CD8-positive, alpha-beta memory T cell (primary cell): Measurements from ENCODE around the gene MT1HL1. TPM values are rescaled to one million over a fixed set of nuclear protein-coding genes. Genes with fewer than 3 reads are reported as not detected.

Experiments
- CTCF ChIA-PET: fragments of 350-600 bp; sonication (Branson Sonifier 250); formaldehyde crosslinking; loops from one replicate; lab custom pipeline; 2021; ENCODE audit warnings: antibody characterized with exemption; lab: Charles Lee
- POLR2A ChIA-PET: fragments of 350-600 bp; sonication (Branson Sonifier 250); formaldehyde crosslinking; loops from one replicate; lab custom pipeline; 2021; ENCODE audit warnings: antibody characterized with exemption; lab: Charles Lee
- DNase-seq, 5 donors: peaks; one replicate each; pipeline versions ENCODE4 v3.0.0 to v3.0.0-alpha.2; 2020 to 2022; ENCODE audit warnings: mixed read lengths in 1 of 5
- H3K27ac ChIP-seq: one replicate; pipeline ENCODE4 v1.7.0; 2013; ENCODE audit warnings: low read depth, mild to moderate bottlenecking, low read length, moderate library complexity
- H3K27me3 ChIP-seq: 2 replicates; pipeline ENCODE4 v1.7.0; 2013; ENCODE audit warnings: low read length, mild to moderate bottlenecking; ENCODE audit not compliant: insufficient read depth, poor library complexity, severe bottlenecking
- H3K36me3 ChIP-seq: 2 replicates; pipeline ENCODE4 v1.7.0; 2013; ENCODE audit warnings: mild to moderate bottlenecking, low read length, moderate library complexity; ENCODE audit not compliant: insufficient read depth
- H3K4me1 ChIP-seq: 2 replicates; pipeline ENCODE4 v1.7.0; 2013; ENCODE audit warnings: mild to moderate bottlenecking, low read length, moderate library complexity; ENCODE audit not compliant: insufficient read depth
- H3K4me3 ChIP-seq: 2 replicates; pipeline ENCODE4 v1.7.0; 2013; ENCODE audit warnings: mild to moderate bottlenecking, low read length
- H3K9me3 ChIP-seq: 2 replicates; pipeline ENCODE4 v1.7.0; 2013; ENCODE audit warnings: mild to moderate bottlenecking, low read length
- H3K27ac Mint-ChIP-seq, 8 donors: one replicate each; pipeline ENCODE4 v1.8.0; 2020 to 2021; ENCODE audit warnings: mixed read lengths in 8 of 8, mild to moderate bottlenecking in 6 of 8, inconsistent platforms in 3 of 8, moderate library complexity in 3 of 8
- H3K27me3 Mint-ChIP-seq, 2 donors: one replicate each; pipeline ENCODE4 v1.8.0; 2020 to 2021; ENCODE audit warnings: mixed read lengths in 2 of 2, mild to moderate bottlenecking in 1 of 2, moderate library complexity in 1 of 2
- H3K36me3 Mint-ChIP-seq, 3 donors: one replicate each; pipeline ENCODE4 v1.8.0; 2020 to 2021; ENCODE audit warnings: mixed read lengths in 3 of 3, inconsistent platforms in 1 of 3, mild to moderate bottlenecking in 1 of 3
- H3K4me1 Mint-ChIP-seq, 3 donors: one replicate each; pipeline ENCODE4 v1.8.0; 2020 to 2021; ENCODE audit warnings: mixed read lengths in 3 of 3, inconsistent platforms in 1 of 3, mild to moderate bottlenecking in 1 of 3
- H3K4me3 Mint-ChIP-seq, 7 donors: one replicate each; pipeline ENCODE4 v1.8.0; 2020 to 2021; ENCODE audit warnings: mixed read lengths in 7 of 7, mild to moderate bottlenecking in 6 of 7, moderate library complexity in 4 of 7, inconsistent platforms in 2 of 7
- H3K9me3 Mint-ChIP-seq, 5 donors: one replicate each; pipeline ENCODE4 v1.8.0; 2020 to 2022; ENCODE audit warnings: mixed read lengths in 5 of 5, mild to moderate bottlenecking in 3 of 5, moderate library complexity in 2 of 5, inconsistent platforms in 1 of 5
- polyA plus RNA-seq: library from polyadenylated mRNA; unstranded; fragments of 300-500 nt; fragmentation: Illumina TruSeq; gene quantifications from one replicate; pipeline ENCODE4 v1.2.3, GENCODE V29; 2021
- total RNA-seq, 2 experiments: library from RNA; stranded (reverse); gene quantifications; one replicate each; pipeline ENCODE4 v1.2.3, GENCODE V29; 2021

MT1HL1 gene
- total and polyA plus RNA-seq, 3 experiments from 2014 or later = not detected

GRCh38 chr1:237042526-237042891 is 38.3 kb upstream of the MT1HL1 start:
- Histone ChIP-seq H3K36me3 (no peaks in the 10 kb centered on the region), H3K27me3 (peaks cover 6% of the 10 kb centered on the region), H3K4me3 (no peak overlapping the region), H3K4me1 (no peaks in the 10 kb centered on the region), H3K27ac (no peak overlapping the region), H3K9me3 (no peaks in the 10 kb centered on the region)
- Mint-ChIP-seq H3K4me3 (peak overlapping the region in 1 of 7 donors; percentile 45), H3K4me1 (peaks cover 7 to 22% (median 19%) of the 10 kb centered on the region in 3 donors), H3K9me3 (peaks cover 0 to 2% (median 0%) of the 10 kb centered on the region in 5 donors), H3K27ac (no peak overlapping the region), H3K27me3 (peaks cover 20 to 51% of the 10 kb centered on the region in 2 donors), H3K36me3 (no peaks in the 10 kb centered on the region)
- no peak for DNase-seq
- ChIA-PET CTCF (no interaction called here), POLR2A (no interaction called here)

GRCh38 chr1:237041795-237042525 is 37.7 kb upstream of the MT1HL1 start, which contains the start of gene RYR2:
Gene RYR2, plus strand, starts transcription at chr1:237042184. Its CDS starts 338 bp downstream, at chr1:237042522.
- Mint-ChIP-seq H3K4me1 (peaks cover 7 to 22% (median 19%) of the 10 kb centered on the region in 3 donors), H3K27me3 (peaks cover 20 to 51% of the 10 kb centered on the region in 2 donors), H3K4me3 (peak within 1 kb of the TSS in 6 of 7 donors; percentile 4 to 59 (median 34)), H3K27ac (peak within 1 kb of the TSS in 1 of 8 donors; percentile 20), H3K36me3 (no peaks in the 10 kb centered on the region), H3K9me3 (peaks cover 0 to 2% (median 0%) of the 10 kb centered on the region in 5 donors)
- Histone ChIP-seq H3K4me1 (no peaks in the 10 kb centered on the region), H3K9me3 (no peaks in the 10 kb centered on the region), H3K36me3 (no peaks in the 10 kb centered on the region), H3K27ac (no peak within 1 kb of the TSS), H3K4me3 (no peak within 1 kb of the TSS), H3K27me3 (peaks cover 6% of the 10 kb centered on the region)
- no peak for DNase-seq
- ChIA-PET POLR2A (no interaction called here), CTCF (no interaction called here)

- Mint-ChIP-seq H3K4me1 (peaks cover 7 to 22% (median 19%) of the 10 kb centered on the region in 3 donors), H3K9me3 (peaks cover 0 to 2% (median 0%) of the 10 kb centered on the region in 5 donors), H3K4me3 (peak overlapping the region in 5 of 7 donors; percentile 4 to 55 (median 24)), H3K27me3 (peaks cover 20 to 51% of the 10 kb centered on the region in 2 donors), H3K36me3 (no peaks in the 10 kb centered on the region), H3K27ac (peak overlapping the region in 1 of 8 donors; percentile 20)
- Histone ChIP-seq H3K9me3 (no peaks in the 10 kb centered on the region), H3K36me3 (no peaks in the 10 kb centered on the region), H3K27ac (no peak overlapping the region), H3K27me3 (peaks cover 6% of the 10 kb centered on the region), H3K4me1 (no peaks in the 10 kb centered on the region), H3K4me3 (no peak overlapping the region)
- no peak for DNase-seq
- POLR2A ChIA-PET = no interaction called here
- CTCF ChIA-PET = no interaction called here
Observed at GRCh38 chr1:237041461-237041794, 37.2 kb upstream of the MT1HL1 start.

GRCh38 chr1:237040823-237041222 is 36.6 kb upstream of the MT1HL1 start:
- no peaks in the 10 kb centered on the region for H3K9me3 ChIP-seq
- ChIA-PET POLR2A (no interaction called here), CTCF (no interaction called here)
- Mint-ChIP-seq H3K36me3 (no peaks in the 10 kb centered on the region), H3K4me1 (peaks cover 7 to 22% (median 19%) of the 10 kb centered on the region in 3 donors), H3K27me3 (peaks cover 18 to 49% of the 10 kb centered on the region in 2 donors), H3K27ac (no peak overlapping the region), H3K4me3 (no peak overlapping the region), H3K9me3 (peaks cover 0 to 2% (median 0%) of the 10 kb centered on the region in 5 donors)
- H3K27me3 ChIP-seq = peaks cover 6% of the 10 kb centered on the region
- no peaks in the 10 kb centered on the region for H3K4me1 ChIP-seq
- H3K27ac ChIP-seq = no peak overlapping the region
- no peak for DNase-seq
- H3K36me3 ChIP-seq = no peaks in the 10 kb centered on the region
- no peak overlapping the region for H3K4me3 ChIP-seq

GRCh38 chr1:237038211-237038610 is 34.0 kb upstream of the MT1HL1 start:
- Mint-ChIP-seq H3K36me3 (no peaks in the 10 kb centered on the region), H3K4me3 (no peak overlapping the region), H3K27ac (no peak overlapping the region), H3K27me3 (peaks cover 12 to 33% of the 10 kb centered on the region in 2 donors), H3K9me3 (peaks cover 0 to 2% (median 0%) of the 10 kb centered on the region in 5 donors), H3K4me1 (peaks cover 3 to 11% (median 10%) of the 10 kb centered on the region in 3 donors)
- Histone ChIP-seq H3K9me3 (no peaks in the 10 kb centered on the region), H3K27ac (no peak overlapping the region), H3K4me3 (no peak overlapping the region), H3K36me3 (no peaks in the 10 kb centered on the region), H3K27me3 (peaks cover 6% of the 10 kb centered on the region), H3K4me1 (no peaks in the 10 kb centered on the region)
- ChIA-PET POLR2A (no interaction called here), CTCF (no interaction called here)
- no peak for DNase-seq

- H3K4me1 Mint-ChIP-seq = no peaks in the 10 kb centered on the region
- ChIA-PET CTCF (no interaction called here), POLR2A (no interaction called here)
- Histone ChIP-seq H3K27me3 (no peaks in the 10 kb centered on the region), H3K4me1 (no peaks in the 10 kb centered on the region), H3K27ac (no peak overlapping the region), H3K4me3 (no peak overlapping the region), H3K36me3 (no peaks in the 10 kb centered on the region), H3K9me3 (no peaks in the 10 kb centered on the region)
- H3K9me3 Mint-ChIP-seq = peaks cover 0 to 2% (median 0%) of the 10 kb centered on the region in 5 donors
- DNase-seq = no peak
- no peak overlapping the region for H3K27ac Mint-ChIP-seq
- peaks cover 8 to 31% of the 10 kb centered on the region in 2 donors for H3K27me3 Mint-ChIP-seq
- no peak overlapping the region for H3K4me3 Mint-ChIP-seq
- H3K36me3 Mint-ChIP-seq = no peaks in the 10 kb centered on the region
Observed at GRCh38 chr1:237035759-237036158, 31.5 kb upstream of the MT1HL1 start.

GRCh38 chr1:237033804-237034203 is 29.6 kb upstream of the MT1HL1 start:
- ChIA-PET CTCF (no interaction called here), POLR2A (no interaction called here)
- H3K27ac Mint-ChIP-seq = no peak overlapping the region
- no peak overlapping the region for H3K27ac ChIP-seq
- peaks cover 10 to 36% of the 10 kb centered on the region in 2 donors for H3K27me3 Mint-ChIP-seq
- no peak for DNase-seq
- H3K27me3 ChIP-seq = no peaks in the 10 kb centered on the region
- no peaks in the 10 kb centered on the region for H3K4me1 Mint-ChIP-seq
- H3K4me3 Mint-ChIP-seq = no peak overlapping the region
- no peaks in the 10 kb centered on the region for H3K9me3 ChIP-seq
- no peaks in the 10 kb centered on the region for H3K36me3 Mint-ChIP-seq
- H3K36me3 ChIP-seq = no peaks in the 10 kb centered on the region
- H3K4me1 ChIP-seq = no peaks in the 10 kb centered on the region
- H3K4me3 ChIP-seq = no peak overlapping the region
- peaks cover 0 to 2% (median 0%) of the 10 kb centered on the region in 5 donors for H3K9me3 Mint-ChIP-seq

GRCh38 chr1:237033061-237033460 is 28.8 kb upstream of the MT1HL1 start:
- ChIA-PET CTCF (no interaction called here), POLR2A (no interaction called here)
- Mint-ChIP-seq H3K27me3 (peaks cover 13 to 33% of the 10 kb centered on the region in 2 donors), H3K9me3 (no peaks in the 10 kb centered on the region), H3K4me3 (no peak overlapping the region), H3K4me1 (no peaks in the 10 kb centered on the region), H3K36me3 (no peaks in the 10 kb centered on the region), H3K27ac (no peak overlapping the region)
- no peak overlapping the region for H3K27ac ChIP-seq
- no peaks in the 10 kb centered on the region for H3K4me1 ChIP-seq
- H3K36me3 ChIP-seq = no peaks in the 10 kb centered on the region
- H3K4me3 ChIP-seq = no peak overlapping the region
- H3K9me3 ChIP-seq = no peaks in the 10 kb centered on the region
- H3K27me3 ChIP-seq = peaks cover 3% of the 10 kb centered on the region
- DNase-seq = no peak
